H1 (cell line): ENCODE data around the gene PLA2G4A. TPM values are rescaled to one million over a fixed set of nuclear protein-coding genes. Genes with fewer than 3 reads are reported as not detected.

Experiments
- CTCF ChIA-PET: fragments of 300-600 bp; sonication (Branson Sonifier 250); formaldehyde crosslinking; loops from one replicate; lab custom pipeline; 2021; ENCODE audit not compliant: partially characterized antibody; lab: Charles Lee
- POLR2A ChIA-PET: fragments of 300-600 bp; sonication (Branson Sonifier 250); formaldehyde crosslinking; loops from one replicate; lab custom pipeline; 2021; ENCODE audit warnings: inconsistent platforms; ENCODE audit not compliant: partially characterized antibody; lab: Charles Lee
- DNase-seq, 2 experiments: peaks; one replicate each; pipeline versions ENCODE4 v3.0.0 to v3.0.0-alpha.2; 2010 to 2022; ENCODE audit warnings: low spot score in 2 of 2, low read depth in 1 of 2, mixed read lengths in 1 of 2
- FAIRE-seq: peaks from 2 replicates; lab custom pipeline; 2011; peaks lifted over from hg19 to GRCh38; lab: Jason Lieb, UNC
- H2AFZ ChIP-seq: 2 replicates; pipeline ENCODE4 v1.8.1; 2012; ENCODE audit warnings: low read length, inconsistent platforms
- H2AK5ac ChIP-seq: 2 replicates; pipeline ENCODE4 v1.6.1; 2013; ENCODE audit warnings: low read depth, low read length
- H2BK120ac ChIP-seq: replicated peaks from 2 replicates; pipeline ENCODE3; 2013; ENCODE audit warnings: low read depth, low read length, inconsistent platforms
- H2BK12ac ChIP-seq: 2 replicates; pipeline ENCODE4 v1.6.1; 2013; ENCODE audit warnings: low read depth, low read length
- H2BK15ac ChIP-seq: 2 replicates; pipeline ENCODE4 v1.6.1; 2013; ENCODE audit warnings: low read length
- H2BK20ac ChIP-seq: 2 replicates; pipeline ENCODE4 v1.6.1; 2013; ENCODE audit warnings: low read length
- H2BK5ac ChIP-seq: 2 replicates; pipeline ENCODE4 v1.6.1; 2013; ENCODE audit warnings: low read depth, low read length
- H3K14ac ChIP-seq: 2 replicates; pipeline ENCODE4 v1.6.1; 2013; ENCODE audit warnings: inconsistent platforms; ENCODE audit not compliant: insufficient read length
- H3K18ac ChIP-seq: 2 replicates; pipeline ENCODE4 v1.6.1; 2013; ENCODE audit warnings: low read length; ENCODE audit errors: extremely low read depth
- H3K23ac ChIP-seq: 2 replicates; pipeline ENCODE4 v1.6.1; 2013; ENCODE audit warnings: inconsistent platforms; ENCODE audit not compliant: insufficient read length
- H3K23me2 ChIP-seq: 2 replicates; pipeline ENCODE4 v1.6.1; 2013; ENCODE audit warnings: low read depth, low read length
- H3K27ac ChIP-seq: 2 replicates; pipeline ENCODE4 v1.6.1; 2011; ENCODE audit warnings: low read depth, low read length, inconsistent platforms
- H3K27me3 ChIP-seq, 4 experiments: replicated peaks in 1 of 4; 1 replicate in 1 of 4; 2 replicates in 3 of 4; pipeline versions ENCODE4 v1.6.1 to v1.8.1; 2011 to 2013; ENCODE audit warnings: low read length in 3 of 4, mild to moderate bottlenecking in 3 of 4, inconsistent platforms in 2 of 4, mixed read lengths in 2 of 4, moderate library complexity in 1 of 4; ENCODE audit not compliant: control insufficient read depth in 3 of 4, insufficient read depth in 3 of 4; ENCODE audit errors: extremely low read depth in 1 of 4
- H3K36me3 ChIP-seq, 4 experiments: 2 replicates each; pipeline versions ENCODE4 v1.6.1 to v1.8.1; 2011 to 2013; ENCODE audit warnings: mild to moderate bottlenecking in 4 of 4, low read length in 3 of 4, moderate library complexity in 2 of 4, control low read depth in 1 of 4, inconsistent platforms in 1 of 4; ENCODE audit not compliant: insufficient read depth in 4 of 4, control insufficient read depth in 2 of 4
- H3K4ac ChIP-seq: replicated peaks from 2 replicates; pipeline ENCODE3; 2013; ENCODE audit warnings: low read length, low read depth, mixed read lengths, inconsistent platforms; ENCODE audit not compliant: insufficient read length
- H3K4me1 ChIP-seq, 4 experiments: replicated peaks in 1 of 4; 1 replicate in 1 of 4; 2 replicates in 3 of 4; pipeline versions ENCODE4 v1.6.1 to v1.8.1; 2011 to 2013; ENCODE audit warnings: low read length in 3 of 4, inconsistent platforms in 2 of 4, mixed read lengths in 1 of 4; ENCODE audit not compliant: insufficient read depth in 4 of 4, control insufficient read depth in 3 of 4
- H3K4me2 ChIP-seq, 2 experiments: 2 replicates each; pipeline versions ENCODE4 v1.6.1 to v1.8.1; 2011 to 2013; ENCODE audit warnings: low read depth in 2 of 2, low read length in 2 of 2, control low read depth in 1 of 2, inconsistent platforms in 1 of 2, mild to moderate bottlenecking in 1 of 2; ENCODE audit not compliant: insufficient read depth in 1 of 2
- H3K4me3 ChIP-seq, 4 experiments: fragments of 200-600, 300-600 bp in 1 of 4; sonication (generic), shearing (Covaris generic), sonication (Bioruptor Twin) in 1 of 4; 2 replicates each; pipeline versions ENCODE4 v1.5.1 to v1.8.1; 2011 to 2016; ENCODE audit warnings: low read length in 4 of 4, low read depth in 3 of 4, control low read depth in 2 of 4, inconsistent platforms in 2 of 4, mild to moderate bottlenecking in 2 of 4, mixed read lengths in 1 of 4, moderate library complexity in 1 of 4; ENCODE audit not compliant: insufficient read depth in 2 of 4; ENCODE audit errors: extremely low read depth in 1 of 4
- H3K56ac ChIP-seq: replicated peaks from 2 replicates; pipeline ENCODE3; 2013; ENCODE audit warnings: low read depth, mild to moderate bottlenecking, mixed read lengths, low read length, inconsistent platforms; ENCODE audit not compliant: insufficient read length
- H3K79me1 ChIP-seq: 2 replicates; pipeline ENCODE4 v1.6.1; 2013; ENCODE audit warnings: low read depth, low read length, control low read depth
- H3K79me2 ChIP-seq, 2 experiments: 2 replicates each; pipeline versions ENCODE4 v1.6.1 to v1.8.1; 2012 to 2013; ENCODE audit warnings: low read length in 2 of 2, mild to moderate bottlenecking in 2 of 2, inconsistent platforms in 1 of 2; ENCODE audit not compliant: insufficient read depth in 2 of 2, control insufficient read depth in 1 of 2
- H3K9ac ChIP-seq, 4 experiments: replicated peaks in 1 of 4; 1 replicate in 1 of 4; 2 replicates in 3 of 4; pipeline versions ENCODE4 v1.6.1 to v1.8.1; 2011 to 2013; ENCODE audit warnings: low read depth in 3 of 4, low read length in 3 of 4, control low read depth in 2 of 4, mild to moderate bottlenecking in 2 of 4, moderate library complexity in 2 of 4, inconsistent platforms in 1 of 4; ENCODE audit errors: extremely low read depth in 1 of 4
- H3K9me3 ChIP-seq, 2 experiments: 2 replicates each; pipeline versions ENCODE4 v1.6.1 to v1.8.1; 2012 to 2013; ENCODE audit warnings: mild to moderate bottlenecking in 2 of 2, moderate library complexity in 2 of 2, control low read depth in 1 of 2, inconsistent platforms in 1 of 2, low read depth in 1 of 2, low read length in 1 of 2, mixed read lengths in 1 of 2; ENCODE audit not compliant: insufficient read depth in 2 of 2
- H4K20me1 ChIP-seq, 2 experiments: replicated peaks in 1 of 2; 2 replicates each; pipeline versions ENCODE3 to v1.8.1; 2011 to 2013; ENCODE audit warnings: inconsistent platforms in 2 of 2, low read length in 2 of 2, mild to moderate bottlenecking in 1 of 2; ENCODE audit not compliant: insufficient read depth in 2 of 2, control insufficient read depth in 1 of 2
- H4K5ac ChIP-seq: 2 replicates; pipeline ENCODE4 v1.6.1; 2013; ENCODE audit warnings: low read length, low read depth, mixed read lengths, inconsistent platforms; ENCODE audit not compliant: insufficient read length
- H4K8ac ChIP-seq: 2 replicates; pipeline ENCODE4 v1.8.0; 2013; ENCODE audit warnings: mild to moderate bottlenecking, moderate library complexity, low read length, inconsistent platforms; ENCODE audit not compliant: insufficient read depth; ENCODE audit errors: extremely low read depth
- H4K91ac ChIP-seq: replicated peaks from 2 replicates; pipeline ENCODE3; 2013; ENCODE audit warnings: low read length, mixed read lengths, inconsistent platforms; ENCODE audit not compliant: insufficient read length
- CREB1 ChIP-seq: IDR thresholded peaks from 2 replicates; pipeline ENCODE4 v1.6.1; 2012; ENCODE audit warnings: inconsistent platforms
- TCF12 ChIP-seq: IDR thresholded peaks from 2 replicates; pipeline ENCODE4 v1.6.1; 2011; ENCODE audit warnings: low read depth, mild to moderate bottlenecking, low read length
- WGBS, 2 experiments: shearing (Covaris generic) in 1 of 2; methylation state at CpG; one replicate each; pipeline versions ENCODE4 v1.1.6 to v1.1.7; 2013 to 2015; ENCODE audit warnings: low lambda C conversion rate in 2 of 2, mixed read lengths in 2 of 2, inconsistent platforms in 1 of 2, low coverage in 1 of 2, missing lambda C conversion rate in 1 of 2; ENCODE audit not compliant: insufficient replicate concordance in 2 of 2, insufficient coverage in 1 of 2, insufficient read length in 1 of 2; ENCODE audit errors: extremely low coverage in 1 of 2, missing lambda C conversion rate in 1 of 2; 5-methylcytosine and 5-hydroxymethylcytosine counted together
- polyA plus RNA-seq, 7 experiments: library from polyadenylated mRNA; depleted of rRNA in 3 of 7; stranded (reverse) in 5 of 7; unstranded in 2 of 7; fragments of >200 nt in 5 of 7; fragments of 200-250 nt in 2 of 7; gene quantifications; 1 replicate in 5 of 7; 2 replicates in 1 of 7; 4 replicates in 1 of 7; pipeline versions ENCODE4 v1.2.1 to v1.2.3, GENCODE V29; 2011 to 2013; ENCODE audit warnings: missing spikeins in 2 of 7, mixed read lengths in 2 of 7
- total RNA-seq: library from RNA; stranded (reverse); fragmentation: NEBNext Ultra II Directional; extraction: Animal tissue kit (Norgen Biotek cat#: 25700); gene quantifications from 2 replicates; pipeline ENCODE4 v1.2.1, GENCODE V29; 2021

The PLA2G4A gene
- total and polyA plus RNA-seq, 2 of the 8 experiments (the other 6 are each of a cell fraction or from before 2014, with no cell fraction given): 0.63 to 1.4 TPM

- Histone ChIP-seq H3K9ac (no peak overlapping the region), H3K27ac (no peak overlapping the region), H3K56ac (no peak overlapping the region), H3K18ac (no peak overlapping the region), H3K36me3 (no peaks in the 10 kb centered on the region), H4K8ac (no peak overlapping the region), H2BK5ac (no peak overlapping the region), H3K23ac (no peak overlapping the region), H3K79me2 (no peaks in the 10 kb centered on the region), H2AFZ (no peak overlapping the region), H3K79me1 (no peaks in the 10 kb centered on the region), H3K4me2 (no peak overlapping the region), H3K4me3 (no peak overlapping the region), H3K9me3 (no peaks in the 10 kb centered on the region), H3K4me1 (0 out of 7 replicates have a peak, but pooled peaks cover 0 to 3% (median 0%) of the 10 kb centered on the region in 4 experiments), H3K27me3 (no peaks in the 10 kb centered on the region), H2AK5ac (no peak overlapping the region), H2BK12ac (no peak overlapping the region), H3K14ac (no peak overlapping the region), H2BK15ac (no peak overlapping the region), H4K91ac (no peak overlapping the region), H3K4ac (no peak overlapping the region), H4K5ac (no peak overlapping the region), H4K20me1 (no peaks in the 10 kb centered on the region), H2BK20ac (no peak overlapping the region), H2BK120ac (no peak overlapping the region), H3K23me2 (no peaks in the 10 kb centered on the region)
- CTCF ChIA-PET: interaction anchor here (0.9 to 2.0 kb wide), 3 partner anchors 18 to 29 kb away, joined by 3 to 5 read pairs (median 3); no protein-coding TSS in a partner anchor
- FAIRE-seq (no peak), DNase-seq (no peak)
- 34% methylated on average over 2 of the region's 2 CpGs; no CpG with 5 or more reads in 1 of the 2 experiments for WGBS, 2 experiments
- POLR2A ChIA-PET: no interaction called here
- no peak for TF ChIP-seq TCF12
- no peak for TF ChIP-seq CREB1
Measured at GRCh38 chr1:186957314-186957713, 128.6 kb downstream of the PLA2G4A start.
